Measurements from ENCODE around the gene SLC25A36.

GRCh38 chr3:140980663-140981062 lies 39.0 kb downstream of the SLC25A36 start:
- no peak for TF ChIP-seq RELA (CRISPR knock-in tag; IDR thresholded peaks at IDR 0.05; ENCODE audit: borderline replicate concordance)
- TF ChIP-seq CTCF (IDR thresholded peaks at IDR 0.05): no peak
- no peak for TF ChIP-seq MAX (CRISPR knock-in tag; IDR thresholded peaks at IDR 0.05)
- TF ChIP-seq, protein P1, sequence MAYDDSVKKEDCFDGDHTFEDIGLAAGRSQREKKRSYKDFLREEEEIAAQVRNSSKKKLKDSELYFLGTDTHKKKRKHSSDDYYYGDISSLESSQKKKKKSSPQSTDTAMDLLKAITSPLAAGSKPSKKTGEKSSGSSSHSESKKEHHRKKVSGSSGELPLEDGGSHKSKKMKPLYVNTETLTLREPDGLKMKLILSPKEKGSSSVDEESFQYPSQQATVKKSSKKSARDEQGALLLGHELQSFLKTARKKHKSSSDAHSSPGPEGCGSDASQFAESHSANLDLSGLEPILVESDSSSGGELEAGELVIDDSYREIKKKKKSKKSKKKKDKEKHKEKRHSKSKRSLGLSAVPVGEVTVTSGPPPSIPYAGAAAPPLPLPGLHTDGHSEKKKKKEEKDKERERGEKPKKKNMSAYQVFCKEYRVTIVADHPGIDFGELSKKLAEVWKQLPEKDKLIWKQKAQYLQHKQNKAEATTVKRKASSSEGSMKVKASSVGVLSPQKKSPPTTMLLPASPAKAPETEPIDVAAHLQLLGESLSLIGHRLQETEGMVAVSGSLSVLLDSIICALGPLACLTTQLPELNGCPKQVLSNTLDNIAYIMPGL (CRISPR knock-in tag; IDR thresholded peaks at IDR 0.05): no peak
